ENCODE data around the gene RBBP5. TPM values are rescaled to one million over a fixed set of nuclear protein-coding genes. Genes with fewer than 3 reads are reported as not detected.

Gene RBBP5
- total and polyA plus RNA-seq, 2 of the 4 experiments (the other 2 are of a cell fraction), result 7.3 to 37.5 TPM

DNA sequence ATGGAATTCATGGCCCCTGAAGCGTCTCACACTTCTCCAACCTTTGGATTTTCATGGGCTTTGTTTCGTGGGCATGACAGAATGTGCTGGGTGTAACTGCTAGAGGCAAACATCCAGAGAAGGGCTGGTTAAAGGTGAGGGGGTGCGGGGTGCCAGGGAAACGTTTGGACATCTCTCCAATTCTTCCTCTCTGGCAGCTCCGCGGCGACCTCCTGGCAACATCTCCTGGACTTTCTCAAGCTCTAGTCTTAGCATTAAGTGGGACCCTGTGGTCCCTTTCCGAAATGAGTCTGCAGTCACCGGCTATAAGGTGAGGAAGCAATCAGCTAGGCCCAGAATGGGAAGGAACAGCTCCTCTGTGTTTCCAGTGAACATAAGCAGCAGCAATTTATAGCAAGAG is 49.5 kb downstream of the RBBP5 start:
- Histone ChIP-seq H3K9me1 (ENCODE audit: insufficient read depth, low read length) (no peaks in the 10 kb centered on the region; the same call in 1 of the 2 replicates), H4K5ac (ENCODE audit: low read depth, low read length) (no peak overlapping the region), H3K4me2 (ENCODE audit: low read depth, low read length) (no peak overlapping the region), H3K4me3 (ENCODE audit: insufficient read depth, low read depth, low read length) (no peak overlapping the region), H4K8ac (ENCODE audit: low read depth in 2 of 2, low read length in 2 of 2) (no peak overlapping the region), H3K79me1 (ENCODE audit: low read depth in 1 of 2, low read length in 2 of 2) (no peaks in the 10 kb centered on the region), H3K9ac (ENCODE audit: low read depth, low read length) (no peak overlapping the region), H2AK5ac (ENCODE audit: low read depth, low read length) (no peak overlapping the region), H4K20me1 (ENCODE audit: insufficient read depth, low read length) (no peaks in the 10 kb centered on the region), H3K14ac (replicated peaks; ENCODE audit: low read depth, low read length) (no peak overlapping the region), H3K4me1 (ENCODE audit: control insufficient read depth, insufficient read depth, low read length) (no peaks in the 10 kb centered on the region; the same call in 1 of the 2 replicates), H2BK20ac (ENCODE audit: low read depth, low read length) (no peak overlapping the region), H3K9me3 (ENCODE audit: control insufficient read depth, insufficient read depth, low read length) (no peaks in the 10 kb centered on the region), H3K18ac (ENCODE audit: low read depth, low read length) (no peak overlapping the region), H3K27ac (ENCODE audit: insufficient read depth, low read length) (no peak overlapping the region), H3K23ac (ENCODE audit: low read depth, low read length) (no peak overlapping the region), H2BK5ac (ENCODE audit: low read depth, low read length, poor library complexity, severe bottlenecking) (no peak overlapping the region), H3K36me3 (ENCODE audit: control insufficient read depth, insufficient read depth, low read length) (no peaks in the 10 kb centered on the region), H3K27me3 (ENCODE audit: control insufficient read depth, insufficient read depth, low read length) (peaks cover 2% of the 10 kb centered on the region), H2BK120ac (ENCODE audit: low read depth, low read length) (no peak overlapping the region), H4K91ac (ENCODE audit: insufficient read depth, low read depth, low read length) (no peak overlapping the region), H2AFZ (replicated peaks; ENCODE audit: low read length, poor library complexity) (no peak overlapping the region), H3K4ac (ENCODE audit: low read depth, low read length) (no peak overlapping the region), H2BK15ac (ENCODE audit: low read depth, low read length) (no peak overlapping the region), H2AK9ac (replicated peaks; ENCODE audit: low read depth, low read length, poor library complexity) (no peak overlapping the region), H3K56ac (ENCODE audit: extremely low read depth, insufficient read depth, low read length) (no peak overlapping the region)
- in situ Hi-C loops (cut with MboI; ENCODE audit: low sequenced_read_pairs), result no loop called here
- TF ChIP-seq, protein P1, sequence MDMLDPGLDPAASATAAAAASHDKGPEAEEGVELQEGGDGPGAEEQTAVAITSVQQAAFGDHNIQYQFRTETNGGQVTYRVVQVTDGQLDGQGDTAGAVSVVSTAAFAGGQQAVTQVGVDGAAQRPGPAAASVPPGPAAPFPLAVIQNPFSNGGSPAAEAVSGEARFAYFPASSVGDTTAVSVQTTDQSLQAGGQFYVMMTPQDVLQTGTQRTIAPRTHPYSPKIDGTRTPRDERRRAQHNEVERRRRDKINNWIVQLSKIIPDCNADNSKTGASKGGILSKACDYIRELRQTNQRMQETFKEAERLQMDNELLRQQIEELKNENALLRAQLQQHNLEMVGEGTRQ (IDR thresholded peaks at IDR 0.05; ENCODE audit: low read depth, low read length), result no peak
- TF ChIP-seq POLR2A (IDR thresholded peaks at IDR 0.05; ENCODE audit: low read depth, low read length) (no peak), BHLHE40 (IDR thresholded peaks at IDR 0.05; ENCODE audit: low read depth, low read length) (no peak), MXI1 (IDR thresholded peaks at IDR 0.05; ENCODE audit: borderline replicate concordance, low read depth, low read length) (no peak), MAZ (IDR thresholded peaks at IDR 0.05; ENCODE audit: borderline replicate concordance, low read depth, low read length) (no peak), RAD21 (IDR thresholded peaks at IDR 0.05; ENCODE audit: low read length) (no peak), MAFK (IDR thresholded peaks at IDR 0.05; ENCODE audit: low read depth, low read length) (no peak), FOS (IDR thresholded peaks at IDR 0.05; ENCODE audit: low read depth, low read length) (no peak), NFE2L2 (IDR thresholded peaks at IDR 0.05; ENCODE audit: low read depth, low read length) (no peak)
- TF ChIP-seq, protein P2, sequence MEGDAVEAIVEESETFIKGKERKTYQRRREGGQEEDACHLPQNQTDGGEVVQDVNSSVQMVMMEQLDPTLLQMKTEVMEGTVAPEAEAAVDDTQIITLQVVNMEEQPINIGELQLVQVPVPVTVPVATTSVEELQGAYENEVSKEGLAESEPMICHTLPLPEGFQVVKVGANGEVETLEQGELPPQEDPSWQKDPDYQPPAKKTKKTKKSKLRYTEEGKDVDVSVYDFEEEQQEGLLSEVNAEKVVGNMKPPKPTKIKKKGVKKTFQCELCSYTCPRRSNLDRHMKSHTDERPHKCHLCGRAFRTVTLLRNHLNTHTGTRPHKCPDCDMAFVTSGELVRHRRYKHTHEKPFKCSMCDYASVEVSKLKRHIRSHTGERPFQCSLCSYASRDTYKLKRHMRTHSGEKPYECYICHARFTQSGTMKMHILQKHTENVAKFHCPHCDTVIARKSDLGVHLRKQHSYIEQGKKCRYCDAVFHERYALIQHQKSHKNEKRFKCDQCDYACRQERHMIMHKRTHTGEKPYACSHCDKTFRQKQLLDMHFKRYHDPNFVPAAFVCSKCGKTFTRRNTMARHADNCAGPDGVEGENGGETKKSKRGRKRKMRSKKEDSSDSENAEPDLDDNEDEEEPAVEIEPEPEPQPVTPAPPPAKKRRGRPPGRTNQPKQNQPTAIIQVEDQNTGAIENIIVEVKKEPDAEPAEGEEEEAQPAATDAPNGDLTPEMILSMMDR (conservative IDR thresholded peaks at IDR 0.05; ENCODE audit: low read depth, low read length), result no peak
- 100% methylated on average over 1 of the region's 9 CpGs; no CpG with 5 or more reads in 1 of the 2 experiments for WGBS, 2 experiments (ENCODE audit: extremely low coverage in 2 of 2, insufficient read length in 1 of 2)
- ChIA-PET CTCF (interaction anchor here (0.7 kb wide), 1 partner anchor 10 kb away, joined by 3 read pairs; no protein-coding TSS in a partner anchor), POLR2A (ENCODE audit: unreplicated experiment) (no interaction called here)
- intact Hi-C loops (cut with micrococcal nuclease), result no loop called here
- dilution Hi-C loops (cut with HindIII; ENCODE audit: low sequenced_read_pairs, unreplicated experiment), result no loop called here
- no peak for ATAC-seq (ENCODE audit: low read depth)
- no TSS peak for BruUV-seq (replicated peaks)
- DNase-seq, result no peak

Data from IMR-90 (cell line).